Mucosa of stomach (tissue), 1 donor: Measurements from ENCODE around the gene SLC6A4.

ENCODE experiments used
- H3K27me3 ChIP-seq: one replicate; pipeline ENCODE4 v1.7.0; 2013; ENCODE audit warnings: mild to moderate bottlenecking, low read length; ENCODE audit not compliant: control insufficient read depth, insufficient read depth
- H3K36me3 ChIP-seq: one replicate; pipeline ENCODE4 v1.7.0; 2013; ENCODE audit warnings: low read length; ENCODE audit not compliant: control insufficient read depth, insufficient read depth
- H3K4me1 ChIP-seq: one replicate; pipeline ENCODE4 v1.7.0; 2013; ENCODE audit warnings: mild to moderate bottlenecking, low read length; ENCODE audit not compliant: control insufficient read depth, insufficient read depth
- H3K4me3 ChIP-seq: one replicate; pipeline ENCODE4 v1.7.0; 2013; ENCODE audit warnings: low read length
- H3K9ac ChIP-seq: one replicate; pipeline ENCODE4 v1.7.0; 2013; ENCODE audit warnings: mild to moderate bottlenecking, low read length, moderate library complexity
- H3K9me3 ChIP-seq: one replicate; pipeline ENCODE4 v1.7.0; 2013; ENCODE audit warnings: mild to moderate bottlenecking, low read length, moderate library complexity; ENCODE audit not compliant: control insufficient read depth
- donor health status: Pancreatic carcinoma.

Gene SLC6A4

DNA sequence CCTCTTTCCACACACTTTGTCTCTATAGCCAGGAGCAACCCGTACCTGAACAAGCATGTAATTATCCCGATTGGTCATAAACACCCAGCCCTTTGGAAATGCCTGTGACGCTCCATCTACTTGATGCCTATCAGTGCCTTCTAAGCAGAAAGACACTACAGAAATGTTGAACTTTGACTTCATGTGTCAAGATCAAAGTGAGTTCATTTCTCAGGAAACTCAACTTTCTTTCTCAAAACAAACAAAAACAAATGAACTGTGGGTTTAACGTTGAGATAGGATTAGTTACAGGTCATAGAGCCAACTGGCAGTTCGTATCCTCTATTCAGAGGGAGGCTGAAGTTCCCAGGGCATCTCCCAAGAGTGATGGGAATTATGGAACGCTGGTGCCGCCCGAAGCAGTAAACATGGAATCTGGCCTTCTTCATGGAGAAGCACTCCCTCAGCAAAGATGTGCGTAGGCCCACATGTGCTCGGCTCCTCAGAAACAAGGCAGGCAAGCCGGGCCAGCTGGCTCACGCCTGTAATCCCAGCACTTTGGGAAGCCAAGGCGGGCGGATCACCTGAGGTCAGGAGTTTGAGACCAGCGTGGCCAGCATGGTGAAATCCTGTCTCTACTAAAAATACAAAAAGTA is 9.5 kb downstream of the SLC6A4 start:
- no peak overlapping the region for H3K4me3 ChIP-seq
- H3K4me1 ChIP-seq, result no peaks in the 10 kb centered on the region
- H3K27me3 ChIP-seq, result peaks cover 6% of the 10 kb centered on the region

DNA sequence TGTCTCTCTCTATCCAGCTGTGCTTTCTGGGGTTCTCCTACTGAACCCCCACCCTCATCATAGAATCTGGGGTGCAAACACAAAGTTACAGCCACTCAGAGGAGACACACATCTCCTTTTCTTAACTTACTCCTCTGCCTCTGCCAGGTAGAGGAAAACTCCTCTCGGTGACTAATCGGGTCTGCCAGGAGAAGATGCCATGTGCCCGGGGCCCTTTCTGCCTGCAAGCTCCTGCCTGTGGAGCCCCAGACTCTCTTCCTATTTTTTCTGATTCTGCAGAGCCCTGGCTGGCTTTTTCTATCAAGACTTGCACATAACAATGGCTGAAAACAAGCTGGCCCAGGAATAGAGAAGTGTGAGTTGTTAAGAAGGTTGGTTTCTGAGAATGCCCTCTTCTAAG is 10.4 kb downstream of the SLC6A4 start:
- Histone ChIP-seq H3K36me3 (no peaks in the 10 kb centered on the region), H3K4me1 (no peaks in the 10 kb centered on the region)

More for the DNA sequence above, 9.5 kb downstream of the SLC6A4 start:
- no peaks in the 10 kb centered on the region for H3K36me3 ChIP-seq
- no peaks in the 10 kb centered on the region for H3K9me3 ChIP-seq
- H3K9ac ChIP-seq, result no peak overlapping the region

DNA sequence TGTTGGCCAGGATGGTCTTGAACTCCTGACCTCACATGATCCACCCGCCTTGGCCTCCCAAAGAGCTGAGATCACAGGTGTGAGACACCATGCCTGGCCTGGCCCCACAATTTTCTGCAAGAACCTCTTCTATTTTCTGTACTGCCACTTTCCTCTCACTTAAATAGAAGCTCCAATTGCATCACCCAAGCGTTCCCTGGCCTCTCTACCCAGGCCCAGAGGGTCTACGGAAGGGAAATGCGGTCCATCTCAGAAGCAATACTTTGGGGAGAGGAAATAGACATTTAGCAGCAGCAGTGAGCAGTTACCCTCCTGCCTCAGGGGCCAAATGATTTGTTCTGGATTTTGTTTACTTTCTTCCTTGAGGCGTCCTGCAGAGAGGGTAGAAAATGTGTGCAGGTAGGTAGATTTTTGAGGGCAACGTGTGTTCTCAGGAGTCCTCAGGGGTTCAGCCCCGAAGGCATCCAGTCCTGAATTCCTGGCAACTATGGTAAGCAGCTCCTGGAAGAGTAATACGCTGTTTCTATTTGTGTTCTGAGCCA is 11.0 kb downstream of the SLC6A4 start:
- Histone ChIP-seq H3K4me1 (no peaks in the 10 kb centered on the region), H3K9me3 (no peaks in the 10 kb centered on the region), H3K4me3 (no peak overlapping the region), H3K36me3 (no peaks in the 10 kb centered on the region), H3K9ac (no peak overlapping the region), H3K27me3 (peaks cover 6% of the 10 kb centered on the region)

More for the DNA sequence above, 10.4 kb downstream of the SLC6A4 start:
- no peak overlapping the region for H3K4me3 ChIP-seq
- peaks cover 6% of the 10 kb centered on the region for H3K27me3 ChIP-seq
- no peak overlapping the region for H3K9ac ChIP-seq
- H3K9me3 ChIP-seq, result no peaks in the 10 kb centered on the region

DNA sequence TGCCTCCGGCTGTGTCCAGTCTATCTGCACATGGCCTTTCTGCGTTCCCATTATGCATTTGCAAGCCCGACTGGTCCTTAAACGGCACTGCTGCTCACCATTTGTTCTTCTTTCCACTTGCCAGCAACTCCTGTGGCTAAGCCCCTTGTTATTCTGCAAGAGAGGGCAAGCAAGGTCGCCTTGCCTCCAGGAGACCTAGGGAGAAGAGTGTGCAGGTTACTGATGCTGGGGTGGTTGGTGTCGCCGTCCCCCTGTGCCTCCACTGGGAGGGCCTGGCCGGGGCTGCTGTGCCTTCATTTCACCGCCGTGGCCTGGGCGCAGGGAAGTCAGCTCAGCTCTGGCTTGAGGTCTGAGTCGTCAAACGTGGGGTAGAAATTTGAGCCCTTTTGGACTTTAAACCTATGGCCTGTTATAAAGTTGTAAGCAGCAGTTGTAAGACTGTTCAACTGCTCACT is 12.7 kb downstream of the SLC6A4 start:
- Histone ChIP-seq H3K9ac (no peak overlapping the region), H3K36me3 (no peaks in the 10 kb centered on the region), H3K27me3 (peaks cover 6% of the 10 kb centered on the region), H3K4me1 (no peaks in the 10 kb centered on the region), H3K9me3 (no peaks in the 10 kb centered on the region), H3K4me3 (no peak overlapping the region)

DNA sequence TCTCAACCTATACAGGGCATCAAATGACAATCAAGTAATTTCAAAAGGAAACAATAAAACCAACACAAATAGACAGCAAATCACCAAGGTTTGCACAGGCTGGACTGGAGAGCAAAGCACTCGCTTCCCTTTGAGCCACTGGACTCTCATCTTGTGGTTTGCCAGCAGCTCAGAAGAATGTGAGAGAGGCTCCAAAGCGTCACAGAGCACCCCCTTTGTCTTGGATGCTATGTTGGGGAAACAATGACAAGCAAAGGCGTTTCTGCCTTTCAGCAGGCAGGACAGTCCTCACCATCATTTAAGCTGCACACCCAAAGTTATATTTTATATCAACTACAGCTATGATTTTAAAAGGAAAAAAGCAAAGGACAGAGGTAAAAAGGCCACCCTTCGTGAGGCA is 13.2 kb downstream of the SLC6A4 start:
- H3K4me3 ChIP-seq, result no peak overlapping the region
- H3K9ac ChIP-seq, result no peak overlapping the region
- H3K4me1 ChIP-seq, result no peaks in the 10 kb centered on the region
- no peaks in the 10 kb centered on the region for H3K36me3 ChIP-seq
- H3K9me3 ChIP-seq, result no peaks in the 10 kb centered on the region
- H3K27me3 ChIP-seq, result peaks cover 6% of the 10 kb centered on the region

DNA sequence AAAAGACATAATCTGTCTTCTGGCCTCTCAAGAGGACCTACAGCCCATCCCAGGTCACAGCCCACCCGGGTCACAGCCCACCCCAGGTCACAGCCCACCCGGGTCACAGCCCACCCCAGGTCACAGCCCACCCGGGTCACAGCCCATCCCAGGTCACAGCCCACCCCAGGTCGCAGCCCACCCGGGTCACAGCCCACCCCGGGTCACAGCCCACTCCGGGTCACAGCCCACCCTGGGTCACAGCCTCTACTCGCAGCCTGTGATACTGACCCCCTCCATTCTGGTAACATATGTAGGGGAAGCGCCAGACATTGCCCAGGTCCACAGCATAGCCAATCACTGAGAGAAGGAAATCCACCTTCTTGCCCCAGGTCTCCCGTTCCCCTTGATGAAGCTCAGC is 14.2 kb downstream of the SLC6A4 start:
- Histone ChIP-seq H3K27me3 (peaks cover 6% of the 10 kb centered on the region), H3K9ac (no peak overlapping the region), H3K4me1 (no peaks in the 10 kb centered on the region), H3K4me3 (no peak overlapping the region), H3K9me3 (no peaks in the 10 kb centered on the region), H3K36me3 (no peaks in the 10 kb centered on the region)

DNA sequence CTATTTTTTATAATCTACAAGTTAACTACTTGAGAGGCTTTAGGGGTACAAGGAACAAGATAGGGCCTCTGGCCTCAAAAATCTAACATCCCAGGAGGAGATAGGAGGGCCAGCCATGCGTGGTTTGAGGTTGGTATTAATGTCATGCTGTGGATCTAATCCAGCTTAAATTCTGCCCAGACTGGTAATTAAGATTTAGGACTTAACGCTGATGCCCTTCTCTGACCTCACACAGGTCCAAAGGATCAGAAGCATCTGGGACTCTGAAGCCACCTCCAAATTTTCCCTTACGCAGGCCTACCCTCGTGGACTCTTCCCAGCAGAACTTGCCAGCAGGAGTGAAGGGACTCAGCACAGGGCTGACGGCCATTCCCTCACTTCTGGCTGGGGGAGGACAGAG is 15.1 kb downstream of the SLC6A4 start:
- Histone ChIP-seq H3K36me3 (no peaks in the 10 kb centered on the region), H3K4me3 (no peak overlapping the region), H3K4me1 (no peaks in the 10 kb centered on the region), H3K9ac (no peak overlapping the region), H3K27me3 (peaks cover 4% of the 10 kb centered on the region), H3K9me3 (no peaks in the 10 kb centered on the region)

DNA sequence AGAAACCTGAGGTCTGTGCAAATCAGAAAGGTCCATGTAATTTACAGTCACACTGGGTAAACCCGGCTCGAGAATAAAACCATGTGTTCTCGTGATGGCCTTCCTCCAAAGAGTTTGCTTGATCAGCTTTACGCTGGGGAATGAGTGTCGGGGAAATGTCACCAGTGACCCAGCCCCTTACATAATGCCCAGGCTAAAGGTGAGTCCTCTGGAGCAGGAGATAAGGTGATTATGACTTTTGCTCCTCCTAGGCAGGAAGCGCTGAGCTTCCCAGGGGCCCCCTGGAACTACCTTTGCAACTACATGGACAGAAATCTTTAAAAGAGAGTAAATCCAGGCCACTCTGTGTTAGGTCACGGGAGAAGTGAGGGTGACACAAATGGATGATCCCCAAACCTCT is 15.7 kb downstream of the SLC6A4 start:
- no peaks in the 10 kb centered on the region for H3K36me3 ChIP-seq
- no peak overlapping the region for H3K9ac ChIP-seq
- no peak overlapping the region for H3K4me3 ChIP-seq
- H3K27me3 ChIP-seq, result no peaks in the 10 kb centered on the region
- no peaks in the 10 kb centered on the region for H3K9me3 ChIP-seq
- no peaks in the 10 kb centered on the region for H3K4me1 ChIP-seq

DNA sequence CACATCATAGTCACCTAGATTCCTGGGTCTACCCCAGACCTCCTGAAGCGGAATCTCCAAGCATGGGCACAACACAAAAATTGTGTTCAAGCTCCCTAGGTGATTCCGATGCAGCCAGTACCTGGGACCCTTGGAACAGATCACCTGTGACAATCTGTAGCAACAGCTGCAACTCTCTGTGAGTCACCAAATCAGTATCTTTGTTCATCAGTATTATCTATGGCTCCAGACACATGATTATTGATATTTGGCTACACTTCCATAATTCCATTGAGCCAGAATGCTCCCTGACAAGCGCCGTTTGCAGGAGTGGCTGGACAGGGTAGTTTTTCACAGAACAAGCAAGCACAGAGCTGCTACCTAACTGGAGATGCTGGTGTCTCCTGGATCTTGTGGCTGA is 16.2 kb downstream of the SLC6A4 start:
- Histone ChIP-seq H3K4me1 (no peaks in the 10 kb centered on the region), H3K4me3 (no peak overlapping the region), H3K9me3 (no peaks in the 10 kb centered on the region), H3K36me3 (no peaks in the 10 kb centered on the region), H3K27me3 (no peaks in the 10 kb centered on the region), H3K9ac (no peak overlapping the region)

DNA sequence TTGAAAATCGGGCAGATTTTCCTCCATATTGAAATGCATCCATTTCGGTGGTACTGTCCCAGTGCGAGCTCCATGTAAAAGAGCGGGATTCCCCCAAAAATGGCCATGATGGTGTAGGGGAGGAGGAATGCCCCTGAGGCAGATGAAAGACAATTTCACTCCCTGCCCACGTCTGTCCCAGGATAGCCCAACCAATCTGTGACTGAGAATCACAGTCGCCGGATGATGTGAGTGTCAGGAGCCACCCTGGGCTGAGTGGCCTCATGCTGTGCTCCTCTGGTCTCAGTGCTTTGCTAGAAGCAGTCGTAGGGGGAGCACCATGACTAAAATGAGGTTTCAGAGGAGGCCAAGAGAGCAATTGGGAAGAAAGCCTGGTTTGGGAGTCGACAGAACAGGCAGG is 16.7 kb downstream of the SLC6A4 start:
- Histone ChIP-seq H3K9me3 (no peaks in the 10 kb centered on the region), H3K27me3 (no peaks in the 10 kb centered on the region), H3K9ac (no peak overlapping the region), H3K4me1 (no peaks in the 10 kb centered on the region), H3K4me3 (no peak overlapping the region), H3K36me3 (no peaks in the 10 kb centered on the region)

DNA sequence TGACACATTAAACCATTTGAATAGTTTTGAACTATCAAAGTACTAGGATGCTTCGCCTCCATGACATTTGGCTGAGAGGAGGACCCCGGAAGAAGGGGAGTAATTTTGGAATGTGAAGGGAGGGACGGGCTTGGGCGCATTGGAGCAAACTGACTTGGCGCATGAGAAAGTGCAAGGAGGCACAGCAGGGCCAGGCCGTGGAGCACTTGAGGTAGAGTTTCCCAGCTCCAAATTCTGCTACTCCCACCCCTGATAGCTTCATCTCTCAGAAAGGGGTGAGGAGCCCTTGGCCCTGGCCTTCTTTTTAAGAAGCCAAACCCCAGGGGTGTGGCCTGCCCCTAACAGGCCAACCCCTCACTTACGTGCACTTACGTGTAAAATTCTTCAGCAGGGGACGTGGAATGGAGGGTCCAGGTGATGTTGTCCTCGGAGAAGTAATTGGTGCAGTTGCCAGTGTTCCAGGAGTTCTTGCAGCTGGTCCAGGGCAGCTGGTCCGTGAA is 17.7 kb downstream of the SLC6A4 start:
- no peak overlapping the region for H3K4me3 ChIP-seq
- H3K9me3 ChIP-seq, result no peaks in the 10 kb centered on the region
- H3K9ac ChIP-seq, result no peak overlapping the region
- H3K36me3 ChIP-seq, result no peaks in the 10 kb centered on the region
- no peaks in the 10 kb centered on the region for H3K4me1 ChIP-seq
- H3K27me3 ChIP-seq, result no peaks in the 10 kb centered on the region

DNA sequence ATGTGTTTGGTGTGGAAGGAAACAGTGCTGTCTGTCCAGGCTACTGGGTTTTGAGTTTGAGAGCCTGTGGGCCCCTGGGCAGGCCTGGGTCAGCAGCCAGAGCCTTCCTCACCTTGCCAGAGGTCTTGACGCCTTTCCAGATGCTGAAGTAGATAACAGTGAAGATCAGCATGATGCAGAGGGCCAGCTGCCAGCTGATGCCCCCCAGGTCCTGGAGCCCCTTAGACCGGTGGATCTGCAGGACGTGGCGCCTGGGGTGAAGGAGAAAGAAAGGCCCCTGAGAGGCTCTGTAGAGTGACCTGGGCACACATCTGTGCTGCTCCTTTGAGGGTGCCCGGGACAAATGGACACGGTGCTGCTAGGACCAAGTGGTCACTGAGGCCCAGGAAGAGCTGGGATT is 18.4 kb downstream of the SLC6A4 start:
- H3K9me3 ChIP-seq, result no peaks in the 10 kb centered on the region
- no peaks in the 10 kb centered on the region for H3K27me3 ChIP-seq
- H3K4me3 ChIP-seq, result no peak overlapping the region
- no peaks in the 10 kb centered on the region for H3K36me3 ChIP-seq
- no peaks in the 10 kb centered on the region for H3K4me1 ChIP-seq
- H3K9ac ChIP-seq, result no peak overlapping the region
